MM.1S (cell line): Measurements from ENCODE around the gene BBX.

ENCODE experiments used
- DNase-seq: peaks from one replicate; pipeline ENCODE4 v3.0.0-alpha.2; 2015
- H2AFZ ChIP-seq: fragments of 300-600 bp; sonication (generic); 2 replicates; pipeline ENCODE4 v1.6.0; 2016; ENCODE audit warnings: antibody characterized with exemption, low read length
- H3F3A ChIP-seq: fragments of 300-600 bp; sonication (generic); 2 replicates; pipeline ENCODE4 v1.6.1; 2016; ENCODE audit warnings: mild to moderate bottlenecking, antibody characterized with exemption, low read length, moderate library complexity, mixed read lengths; ENCODE audit not compliant: insufficient read depth
- H3K27ac ChIP-seq: fragments of 300-600 bp; sonication (generic); 2 replicates; pipeline ENCODE4 v1.5.1; 2016; ENCODE audit warnings: mild to moderate bottlenecking, low read length
- H3K27me3 ChIP-seq: fragments of 300-600 bp; sonication (generic); replicated peaks from 2 replicates; pipeline ENCODE4 v1.6.0; 2016; ENCODE audit warnings: low read length; ENCODE audit not compliant: insufficient read depth
- H3K36me3 ChIP-seq: fragments of 300-600 bp; sonication (generic); replicated peaks from 2 replicates; pipeline ENCODE4 v1.6.1; 2016; ENCODE audit warnings: mild to moderate bottlenecking, low read length, mixed read lengths; ENCODE audit not compliant: insufficient read depth
- H3K4me1 ChIP-seq: fragments of 300-600 bp; sonication (generic); 2 replicates; pipeline ENCODE4 v1.6.1; 2016; ENCODE audit warnings: low read length, mixed read lengths
- H3K4me2 ChIP-seq: fragments of 300-600 bp; sonication (generic); 2 replicates; pipeline ENCODE4 v1.6.0; 2016; ENCODE audit warnings: low read depth, low read length
- H3K4me3 ChIP-seq: fragments of 300-600 bp; sonication (generic); 2 replicates; pipeline ENCODE4 v1.5.1; 2016; ENCODE audit warnings: low read length, mixed read lengths
- H3K79me2 ChIP-seq: fragments of 300-600 bp; sonication (generic); 2 replicates; pipeline ENCODE4 v1.6.1; 2016; ENCODE audit warnings: mixed run types, low read length, mixed read lengths
- H3K9ac ChIP-seq: fragments of 300-600 bp; sonication (generic); 2 replicates; pipeline ENCODE4 v1.6.1; 2016; ENCODE audit warnings: low read length, mixed read lengths
- H3K9me2 ChIP-seq: fragments of 300-600 bp; sonication (generic); replicated peaks from 2 replicates; pipeline ENCODE4 v1.6.1; 2016; ENCODE audit warnings: mild to moderate bottlenecking, low read length, mixed read lengths; ENCODE audit not compliant: insufficient read depth
- H3K9me3 ChIP-seq: fragments of 300-600 bp; sonication (generic); replicated peaks from 2 replicates; pipeline ENCODE4 v1.6.1; 2016; ENCODE audit warnings: mild to moderate bottlenecking, low read length, mixed read lengths; ENCODE audit not compliant: insufficient read depth
- H4K20me1 ChIP-seq: fragments of 300-600 bp; sonication (generic); 2 replicates; pipeline ENCODE4 v1.6.1; 2016; ENCODE audit warnings: mild to moderate bottlenecking, low read length, moderate library complexity, mixed read lengths; ENCODE audit not compliant: insufficient read depth
- EZH2 ChIP-seq: fragments of 300-600 bp; sonication (generic); optimal IDR thresholded peaks from 2 replicates; pipeline ENCODE3; 2017; ENCODE audit warnings: low read depth, mild to moderate bottlenecking, antibody characterized with exemption, low read length, mixed read lengths
- EZH2phosphoT487 ChIP-seq: fragments of 300-600 bp; sonication (generic); IDR thresholded peaks from 2 replicates; pipeline ENCODE4 v1.6.1; 2018; ENCODE audit warnings: antibody characterized with exemption, low read length
- TF ChIP-seq, protein P1 (sequence below): fragments of 300-600 bp; sonication (generic); IDR thresholded peaks from 2 replicates; pipeline ENCODE4 v1.5.1; 2016; ENCODE audit warnings: antibody characterized with exemption, low read length, mixed read lengths

Gene BBX

DNA sequence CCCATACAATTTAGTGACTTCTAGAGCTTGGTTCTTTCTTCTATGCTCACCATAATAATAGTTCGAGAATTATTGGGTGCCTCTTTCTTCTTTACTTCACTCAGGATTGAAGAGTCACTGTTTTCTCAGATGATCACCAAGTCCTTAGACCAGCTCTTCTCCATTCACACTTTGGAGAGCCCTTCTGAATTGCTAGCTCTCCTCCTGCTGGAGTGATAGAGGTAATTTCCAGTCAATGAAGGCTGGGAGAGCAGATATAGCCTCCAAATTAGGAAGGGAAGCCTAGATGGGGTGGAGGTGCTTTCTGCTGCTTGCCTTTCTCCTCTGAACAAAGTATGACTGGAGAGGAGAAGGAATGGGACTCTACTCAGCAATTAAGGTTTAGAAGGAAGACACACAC is 10.7 kb upstream of the BBX start:
- no peaks in the 10 kb centered on the region for H3K36me3 ChIP-seq
- H3K9me3 ChIP-seq: no peaks in the 10 kb centered on the region
- H3K4me2 ChIP-seq: no peak overlapping the region
- no peak overlapping the region for H3K4me3 ChIP-seq
- H3K9ac ChIP-seq: no peak overlapping the region
- H3K79me2 ChIP-seq: no peaks in the 10 kb centered on the region
- no peaks in the 10 kb centered on the region for H4K20me1 ChIP-seq
- H3K27ac ChIP-seq: no peak overlapping the region
- no peaks in the 10 kb centered on the region for H3K9me2 ChIP-seq
- peaks cover 8% of the 10 kb centered on the region for H3K4me1 ChIP-seq
- TF ChIP-seq EZH2phosphoT487 (no peak), EZH2 (no peak)
- TF ChIP-seq, protein P1, sequence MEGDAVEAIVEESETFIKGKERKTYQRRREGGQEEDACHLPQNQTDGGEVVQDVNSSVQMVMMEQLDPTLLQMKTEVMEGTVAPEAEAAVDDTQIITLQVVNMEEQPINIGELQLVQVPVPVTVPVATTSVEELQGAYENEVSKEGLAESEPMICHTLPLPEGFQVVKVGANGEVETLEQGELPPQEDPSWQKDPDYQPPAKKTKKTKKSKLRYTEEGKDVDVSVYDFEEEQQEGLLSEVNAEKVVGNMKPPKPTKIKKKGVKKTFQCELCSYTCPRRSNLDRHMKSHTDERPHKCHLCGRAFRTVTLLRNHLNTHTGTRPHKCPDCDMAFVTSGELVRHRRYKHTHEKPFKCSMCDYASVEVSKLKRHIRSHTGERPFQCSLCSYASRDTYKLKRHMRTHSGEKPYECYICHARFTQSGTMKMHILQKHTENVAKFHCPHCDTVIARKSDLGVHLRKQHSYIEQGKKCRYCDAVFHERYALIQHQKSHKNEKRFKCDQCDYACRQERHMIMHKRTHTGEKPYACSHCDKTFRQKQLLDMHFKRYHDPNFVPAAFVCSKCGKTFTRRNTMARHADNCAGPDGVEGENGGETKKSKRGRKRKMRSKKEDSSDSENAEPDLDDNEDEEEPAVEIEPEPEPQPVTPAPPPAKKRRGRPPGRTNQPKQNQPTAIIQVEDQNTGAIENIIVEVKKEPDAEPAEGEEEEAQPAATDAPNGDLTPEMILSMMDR: no peak
- H3K27me3 ChIP-seq: no peaks in the 10 kb centered on the region
- H2AFZ ChIP-seq: no peak overlapping the region
- H3F3A ChIP-seq: no peaks in the 10 kb centered on the region
- DNase-seq: no peak

DNA sequence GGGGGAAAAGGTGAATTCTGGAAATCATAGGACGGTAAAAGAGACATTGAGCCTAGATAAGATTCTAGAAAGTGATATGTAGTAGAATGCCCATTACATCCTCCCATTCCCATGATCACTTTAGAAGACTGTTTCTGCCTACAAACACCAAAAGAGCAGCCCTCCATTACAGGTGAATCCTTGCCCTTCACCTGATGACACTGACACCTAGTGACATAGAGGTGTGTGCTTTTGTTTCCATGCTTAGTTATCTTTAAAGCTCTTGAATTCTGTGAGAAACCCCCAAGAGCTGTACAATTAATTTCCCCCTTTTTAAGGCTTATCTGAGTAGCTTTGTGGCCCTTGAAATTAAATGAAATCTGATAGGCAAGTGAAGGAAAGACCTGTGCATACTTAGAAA is 8.3 kb upstream of the BBX start:
- TF ChIP-seq EZH2phosphoT487: no peak
- TF ChIP-seq, protein P1: no peak
- TF ChIP-seq EZH2: no peak
- Histone ChIP-seq H4K20me1 (no peaks in the 10 kb centered on the region), H3K4me1 (no peaks in the 10 kb centered on the region), H3K27ac (no peak overlapping the region), H3K9me3 (no peaks in the 10 kb centered on the region), H3K4me2 (no peak overlapping the region), H3K9ac (no peak overlapping the region), H3F3A (no peaks in the 10 kb centered on the region), H3K4me3 (no peak overlapping the region), H3K36me3 (no peaks in the 10 kb centered on the region), H3K79me2 (no peaks in the 10 kb centered on the region), H2AFZ (no peak overlapping the region), H3K27me3 (no peaks in the 10 kb centered on the region), H3K9me2 (no peaks in the 10 kb centered on the region)
- DNase-seq: no peak

DNA sequence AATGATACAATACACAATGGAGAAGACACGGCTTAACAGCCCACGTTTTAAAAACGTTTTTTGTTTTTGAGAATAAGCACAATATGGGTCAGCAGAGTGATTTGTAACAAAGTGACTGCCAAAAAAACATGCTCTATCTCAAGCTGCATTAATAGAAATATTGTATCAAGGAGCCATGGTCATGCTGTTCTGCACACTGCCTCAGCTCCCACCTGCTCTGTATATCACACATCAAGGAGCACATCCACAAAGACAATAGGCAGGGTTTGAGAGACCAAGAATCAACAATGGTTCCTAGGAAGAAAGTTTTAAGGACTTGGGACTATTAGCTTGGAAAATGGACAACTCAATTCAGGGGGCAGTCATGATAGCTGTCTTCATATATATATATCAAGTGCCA is 6.3 kb upstream of the BBX start:
- no peak overlapping the region for H3K27ac ChIP-seq
- DNase-seq: no peak
- no peaks in the 10 kb centered on the region for H3K4me1 ChIP-seq
- H3K9me2 ChIP-seq: no peaks in the 10 kb centered on the region
- no peak overlapping the region for H3K4me3 ChIP-seq
- no peaks in the 10 kb centered on the region for H4K20me1 ChIP-seq
- no peak overlapping the region for H3K9ac ChIP-seq
- H3K79me2 ChIP-seq: no peaks in the 10 kb centered on the region
- no peaks in the 10 kb centered on the region for H3K36me3 ChIP-seq
- no peaks in the 10 kb centered on the region for H3K27me3 ChIP-seq
- H3K4me2 ChIP-seq: no peak overlapping the region
- H3F3A ChIP-seq: peaks cover 2% of the 10 kb centered on the region; the same call in 1 of the 2 replicates
- H3K9me3 ChIP-seq: no peaks in the 10 kb centered on the region
- no peak overlapping the region for H2AFZ ChIP-seq
- TF ChIP-seq, protein P1: no peak
- TF ChIP-seq EZH2phosphoT487 (no peak), EZH2 (no peak)
